Thyroid gland (tissue), 4 donors: ENCODE data around the gene COL21A1. TPM values are rescaled to one million over a fixed set of nuclear protein-coding genes. Genes with fewer than 3 reads are reported as not detected.

Source experiments
- DNase-seq, 2 donors: peaks; one replicate each; pipeline ENCODE4 v3.0.0-alpha.2; 2019
- H3K27ac ChIP-seq, 3 donors: fragments of 200-600 bp; sonication (generic); 1 replicate in 2 of 3; 2 replicates in 1 of 3; pipeline ENCODE4 v1.5.1; 2016 to 2019; ENCODE audit warnings: mild to moderate bottlenecking in 1 of 3, moderate library complexity in 1 of 3
- H3K27me3 ChIP-seq: fragments of 200-600 bp; sonication (generic); one replicate; pipeline ENCODE4 v1.5.1; 2019
- H3K36me3 ChIP-seq, 2 donors: fragments of 200-600 bp; sonication (generic); one replicate each; pipeline ENCODE4 v1.5.1; 2016 to 2019
- H3K4me1 ChIP-seq, 2 donors: fragments of 200-600 bp; sonication (generic); one replicate each; pipeline ENCODE4 v1.5.1; 2017 to 2019
- H3K4me3 ChIP-seq, 3 donors: fragments of 200-600 bp; sonication (generic); replicated peaks in 1 of 3; 1 replicate in 2 of 3; 2 replicates in 1 of 3; pipeline ENCODE4 v1.5.1; 2016; ENCODE audit warnings: mild to moderate bottlenecking in 1 of 3
- H3K9me3 ChIP-seq: fragments of 200-600 bp; sonication (generic); one replicate; pipeline ENCODE4 v1.5.1; 2017
- POLR2A ChIP-seq, 2 donors: fragments of 450-650 bp; IDR thresholded peaks; one replicate each; pipeline ENCODE4 v1.6.1; 2017; ENCODE audit warnings: antibody characterized with exemption in 2 of 2, mild to moderate bottlenecking in 2 of 2, moderate library complexity in 1 of 2
- WGBS, 2 donors: methylation state at CpG; one replicate each; pipeline ENCODE4 v1.1.5; 2017; 5-methylcytosine and 5-hydroxymethylcytosine counted together
- intact Hi-C: fragments of 100-400 bp; cut with DNase I; formaldehyde crosslinking; loops from one replicate; pipeline ENCODE4 v1.15.1; 2023
- total RNA-seq, 4 donors: library from RNA; depleted of rRNA; stranded (reverse); fragments of >200 nt; gene quantifications; one replicate each; pipeline ENCODE4 v1.2.3, GENCODE V29; 2016
- TF ChIP-seq, protein P1 (sequence below), 6 experiments: fragments of 200-600 bp in 3 of 6; fragments of 450-650 bp in 3 of 6; sonication (generic) in 3 of 6; IDR thresholded peaks; one replicate each; pipeline ENCODE4 v1.5.1; 2016 to 2019; ENCODE audit warnings: antibody characterized with exemption in 6 of 6, mild to moderate bottlenecking in 2 of 6, inconsistent platforms in 1 of 6, moderate library complexity in 1 of 6

Gene COL21A1
- total RNA-seq, 4 donors from 2014 or later: 1.6 to 8.8 (median 3.0) TPM

- H3K27ac ChIP-seq: peak overlapping the region in 2 of 3 donors; percentile 26 to 32
- intact Hi-C loops: no loop called here
Observed at GRCh38 chr6:56073761-56074160, 173.6 kb downstream of the COL21A1 start.

DNA sequence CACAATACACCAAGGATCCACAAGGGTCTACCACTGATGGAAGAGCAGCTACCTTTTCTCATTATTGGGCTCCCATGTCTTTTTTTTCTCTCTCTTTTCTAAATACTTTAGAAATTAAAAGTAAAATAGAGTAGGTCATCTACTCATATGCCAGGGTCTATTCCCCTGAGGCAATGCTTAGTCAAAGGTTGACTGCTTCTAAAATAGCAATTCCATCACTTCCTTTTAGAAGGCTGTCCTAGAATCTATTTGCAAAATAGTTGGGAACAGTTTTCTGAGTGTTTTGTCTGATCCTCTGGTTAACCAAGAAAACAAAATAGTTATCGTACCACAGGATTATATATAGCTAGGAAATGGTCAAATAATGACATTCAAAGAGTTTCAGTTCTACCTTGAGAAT is 174.1 kb downstream of the COL21A1 start:
- H3K4me1 ChIP-seq: no peaks in the 10 kb centered on the region
- no peaks in the 10 kb centered on the region for H3K27me3 ChIP-seq
- H3K27ac ChIP-seq: peak overlapping the region in 2 of 3 donors; percentile 54 to 57
- H3K36me3 ChIP-seq: no peaks in the 10 kb centered on the region
- TF ChIP-seq, protein P1, sequence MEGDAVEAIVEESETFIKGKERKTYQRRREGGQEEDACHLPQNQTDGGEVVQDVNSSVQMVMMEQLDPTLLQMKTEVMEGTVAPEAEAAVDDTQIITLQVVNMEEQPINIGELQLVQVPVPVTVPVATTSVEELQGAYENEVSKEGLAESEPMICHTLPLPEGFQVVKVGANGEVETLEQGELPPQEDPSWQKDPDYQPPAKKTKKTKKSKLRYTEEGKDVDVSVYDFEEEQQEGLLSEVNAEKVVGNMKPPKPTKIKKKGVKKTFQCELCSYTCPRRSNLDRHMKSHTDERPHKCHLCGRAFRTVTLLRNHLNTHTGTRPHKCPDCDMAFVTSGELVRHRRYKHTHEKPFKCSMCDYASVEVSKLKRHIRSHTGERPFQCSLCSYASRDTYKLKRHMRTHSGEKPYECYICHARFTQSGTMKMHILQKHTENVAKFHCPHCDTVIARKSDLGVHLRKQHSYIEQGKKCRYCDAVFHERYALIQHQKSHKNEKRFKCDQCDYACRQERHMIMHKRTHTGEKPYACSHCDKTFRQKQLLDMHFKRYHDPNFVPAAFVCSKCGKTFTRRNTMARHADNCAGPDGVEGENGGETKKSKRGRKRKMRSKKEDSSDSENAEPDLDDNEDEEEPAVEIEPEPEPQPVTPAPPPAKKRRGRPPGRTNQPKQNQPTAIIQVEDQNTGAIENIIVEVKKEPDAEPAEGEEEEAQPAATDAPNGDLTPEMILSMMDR (IDR thresholded peaks at IDR 0.05): no peak
- no peak for TF ChIP-seq POLR2A (IDR thresholded peaks at IDR 0.05)
- no peak for DNase-seq
- no peaks in the 10 kb centered on the region for H3K9me3 ChIP-seq
- H3K4me3 ChIP-seq: no peak overlapping the region
- intact Hi-C loops: no loop called here
- WGBS, 2 donors: 59 to 75% methylated on average over 1 of the region's 1 CpG

More at GRCh38 chr6:56073761-56074160, 173.6 kb downstream of the COL21A1 start:
- Histone ChIP-seq H3K27me3 (no peaks in the 10 kb centered on the region), H3K4me3 (no peak overlapping the region), H3K36me3 (no peaks in the 10 kb centered on the region), H3K4me1 (no peaks in the 10 kb centered on the region), H3K9me3 (no peaks in the 10 kb centered on the region)
- DNase-seq: no peak
- TF ChIP-seq POLR2A (IDR thresholded peaks at IDR 0.05): no peak
- TF ChIP-seq, protein P1 (IDR thresholded peaks at IDR 0.05): no peak

DNA sequence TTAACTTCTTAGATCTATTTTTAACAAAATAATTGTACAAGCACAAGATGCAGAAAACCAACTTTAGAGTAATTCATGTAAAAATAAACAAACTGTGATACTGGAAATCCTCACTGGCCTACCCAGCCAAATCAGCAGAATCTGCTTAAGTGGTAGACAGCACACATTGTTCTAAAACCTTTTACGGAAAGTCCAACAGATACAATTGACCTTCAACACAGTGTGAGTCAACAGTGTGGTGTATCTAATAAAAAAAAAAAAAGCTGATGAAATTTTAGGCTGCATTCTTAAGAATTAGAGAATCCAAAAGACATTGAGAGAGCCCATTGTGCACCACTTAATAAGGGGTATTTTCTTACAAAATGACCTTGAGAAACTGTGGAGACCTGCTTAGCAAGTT is 174.5 kb downstream of the COL21A1 start:
- no peaks in the 10 kb centered on the region for H3K27me3 ChIP-seq
- H3K4me3 ChIP-seq: no peak overlapping the region
- intact Hi-C loops: no loop called here
- DNase-seq: no peak
- no peak for TF ChIP-seq POLR2A (IDR thresholded peaks at IDR 0.05)
- TF ChIP-seq, protein P1 (IDR thresholded peaks at IDR 0.05): no peak
- H3K4me1 ChIP-seq: no peaks in the 10 kb centered on the region
- no peaks in the 10 kb centered on the region for H3K36me3 ChIP-seq
- H3K27ac ChIP-seq: peak overlapping the region in 2 of 3 donors; percentile 54 to 57
- 61 to 67% methylated on average over 1 of the region's 1 CpG for WGBS, 2 donors
- no peaks in the 10 kb centered on the region for H3K9me3 ChIP-seq

GRCh38 chr6:56065408-56065807 is 182.0 kb downstream of the COL21A1 start:
- intact Hi-C loops: no loop called here
- TF ChIP-seq, protein P1 (IDR thresholded peaks at IDR 0.05): no peak
- Histone ChIP-seq H3K9me3 (no peaks in the 10 kb centered on the region), H3K36me3 (no peaks in the 10 kb centered on the region), H3K4me1 (no peaks in the 10 kb centered on the region), H3K4me3 (no peak overlapping the region), H3K27ac (no peak overlapping the region), H3K27me3 (no peaks in the 10 kb centered on the region)
- DNase-seq: no peak

DNA sequence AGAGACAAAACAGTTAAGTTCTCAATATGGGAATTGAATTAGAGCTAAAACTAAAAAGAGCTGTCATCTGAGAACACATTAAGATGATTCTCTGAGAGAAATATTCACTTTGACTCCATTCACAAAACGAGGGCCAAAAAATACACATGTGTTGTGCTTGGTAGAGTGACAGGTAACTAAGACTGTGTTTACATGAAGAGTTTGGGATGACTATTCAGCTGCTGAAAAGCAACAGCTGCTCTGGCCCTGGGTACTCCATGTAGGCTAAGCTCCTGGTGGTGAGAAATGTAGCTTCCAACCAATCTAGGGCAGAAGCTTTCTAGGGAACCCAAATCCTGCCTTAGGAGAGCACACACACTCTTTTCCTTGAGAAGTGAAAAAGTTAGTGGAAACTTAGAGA is 184.5 kb downstream of the COL21A1 start:
- no peak overlapping the region for H3K4me3 ChIP-seq
- intact Hi-C loops: no loop called here
- 54 to 69% methylated on average over 1 of the region's 1 CpG for WGBS, 2 donors
- no peaks in the 10 kb centered on the region for H3K4me1 ChIP-seq
- H3K27ac ChIP-seq: no peak overlapping the region
- no peak for DNase-seq
- H3K36me3 ChIP-seq: no peaks in the 10 kb centered on the region
- no peaks in the 10 kb centered on the region for H3K27me3 ChIP-seq
- TF ChIP-seq, protein P1 (IDR thresholded peaks at IDR 0.05): no peak
- TF ChIP-seq POLR2A (IDR thresholded peaks at IDR 0.05): no peak
- H3K9me3 ChIP-seq: no peaks in the 10 kb centered on the region
